Ammon's horn (tissue), 1 donor: Measurements from ENCODE around the gene SYK.

ENCODE experiments used
- DNase-seq: peaks from one replicate; pipeline ENCODE4 v3.0.0-alpha.2; 2016; ENCODE audit warnings: low spot score

Gene SYK

GRCh38 chr9:90825586-90825985, 24.0 kb downstream of the SYK start:
- DNase-seq, result no peak

- no peak for DNase-seq
Observed at GRCh38 chr9:90826326-90827020, 24.9 kb downstream of the SYK start.

- DNase-seq, result no peak
Observed at GRCh38 chr9:90827181-90827871, 25.7 kb downstream of the SYK start.

GRCh38 chr9:90830051-90830450, 28.4 kb downstream of the SYK start:
- no peak for DNase-seq

GRCh38 chr9:90830977-90831376, 29.4 kb downstream of the SYK start:
- no peak for DNase-seq

- no peak for DNase-seq
Observed at GRCh38 chr9:90832261-90832660, 30.6 kb downstream of the SYK start.

GRCh38 chr9:90834828-90835595, 33.4 kb downstream of the SYK start:
- DNase-seq, result no peak

GRCh38 chr9:90836411-90837080, 34.9 kb downstream of the SYK start:
- DNase-seq, result no peak

- no peak for DNase-seq
Observed at GRCh38 chr9:90838098-90838497, 36.5 kb downstream of the SYK start.

- no peak for DNase-seq
Observed at GRCh38 chr9:90838581-90839154, 37.0 kb downstream of the SYK start.

- no peak for DNase-seq
Observed at GRCh38 chr9:90839183-90839728, 37.6 kb downstream of the SYK start.

- no peak for DNase-seq
Observed at GRCh38 chr9:90840696-90841095, 39.1 kb downstream of the SYK start.

GRCh38 chr9:90841213-90841612, 39.6 kb downstream of the SYK start:
- no peak for DNase-seq

- DNase-seq, result no peak
Observed at GRCh38 chr9:90841615-90842014, 40.0 kb downstream of the SYK start.

GRCh38 chr9:90842176-90842777, 40.7 kb downstream of the SYK start:
- DNase-seq, result no peak

GRCh38 chr9:90842996-90843395, 41.4 kb downstream of the SYK start:
- DNase-seq, result peak; percentile 10

- DNase-seq, result no peak
Observed at GRCh38 chr9:90843525-90843924, 41.9 kb downstream of the SYK start.

- DNase-seq, result no peak
Observed at GRCh38 chr9:90844326-90844725, 42.7 kb downstream of the SYK start.

GRCh38 chr9:90846770-90847419, 45.3 kb downstream of the SYK start:
- no peak for DNase-seq

GRCh38 chr9:90847971-90848370, 46.4 kb downstream of the SYK start:
- DNase-seq, result no peak

- no peak for DNase-seq
Observed at GRCh38 chr9:90848866-90849265, 47.2 kb downstream of the SYK start.
